Spleen (tissue), 7 donors: ENCODE results near the gene RAD9A.

ENCODE experiments used
- POLR2A ChIP-seq, 3 donors: fragments of 450-650 bp; IDR thresholded peaks; one replicate each; pipeline ENCODE4 v1.5.1; 2017; ENCODE audit warnings: antibody characterized with exemption in 3 of 3, mild to moderate bottlenecking in 1 of 3
- POLR2AphosphoS5 ChIP-seq, 3 donors: sonication (generic); formaldehyde crosslinking; IDR thresholded peaks; one replicate each; pipeline ENCODE4 v1.5.1; 2017; ENCODE audit warnings: antibody characterized with exemption in 3 of 3
- TF ChIP-seq, protein P1 (sequence below), 11 experiments: fragments of 200-600 bp in 7 of 11; fragments of 450-650 bp in 4 of 11; sonication (generic) in 4 of 11; IDR thresholded peaks in 8 of 11; conservative IDR thresholded peaks in 3 of 11; 1 replicate in 7 of 11; 2 replicates in 4 of 11; pipeline versions ENCODE4 v1.4.0 to v1.8.0; 2016 to 2021; ENCODE audit warnings: antibody characterized with exemption in 11 of 11, inconsistent platforms in 4 of 11, mild to moderate bottlenecking in 1 of 11
- donor health status: DM: no; HTN: no; CAD: no; lungs with moderate emphysema.
- donor health status: DM: no; HTN: no; CAD: no.
- donor health status: DM: no; HTN: no; CAD: no.

DNA sequence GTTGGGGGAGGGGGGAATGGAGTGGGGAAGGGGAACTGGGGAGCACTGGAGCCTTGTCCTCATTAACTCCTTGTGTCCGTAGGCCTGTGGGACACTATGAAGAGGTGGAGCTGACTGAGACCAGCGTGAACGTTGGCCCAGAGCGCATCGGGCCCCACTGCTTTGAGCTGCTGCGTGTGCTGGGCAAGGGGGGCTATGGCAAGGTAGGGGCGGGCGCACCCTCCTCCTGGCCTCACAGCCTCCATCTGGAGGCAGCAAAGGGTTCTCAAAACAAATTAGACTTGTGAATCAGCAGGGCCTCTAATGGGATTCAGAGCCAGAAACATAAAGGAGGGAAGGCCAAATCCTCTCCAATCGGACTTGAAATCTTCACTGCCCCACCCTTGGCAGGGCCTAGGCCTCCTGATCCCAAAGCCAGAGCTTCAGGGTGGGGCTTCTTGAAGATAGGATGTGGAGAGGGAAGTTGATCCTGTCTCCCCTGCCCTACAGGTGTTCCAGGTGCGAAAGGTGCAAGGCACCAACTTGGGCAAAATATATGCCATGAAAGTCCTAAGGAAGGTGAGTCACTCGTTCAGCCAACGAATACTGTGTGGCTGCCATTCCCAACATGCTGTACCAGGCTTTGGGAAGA, 37.4 kb downstream of the RAD9A start:
- TF ChIP-seq, protein P1, sequence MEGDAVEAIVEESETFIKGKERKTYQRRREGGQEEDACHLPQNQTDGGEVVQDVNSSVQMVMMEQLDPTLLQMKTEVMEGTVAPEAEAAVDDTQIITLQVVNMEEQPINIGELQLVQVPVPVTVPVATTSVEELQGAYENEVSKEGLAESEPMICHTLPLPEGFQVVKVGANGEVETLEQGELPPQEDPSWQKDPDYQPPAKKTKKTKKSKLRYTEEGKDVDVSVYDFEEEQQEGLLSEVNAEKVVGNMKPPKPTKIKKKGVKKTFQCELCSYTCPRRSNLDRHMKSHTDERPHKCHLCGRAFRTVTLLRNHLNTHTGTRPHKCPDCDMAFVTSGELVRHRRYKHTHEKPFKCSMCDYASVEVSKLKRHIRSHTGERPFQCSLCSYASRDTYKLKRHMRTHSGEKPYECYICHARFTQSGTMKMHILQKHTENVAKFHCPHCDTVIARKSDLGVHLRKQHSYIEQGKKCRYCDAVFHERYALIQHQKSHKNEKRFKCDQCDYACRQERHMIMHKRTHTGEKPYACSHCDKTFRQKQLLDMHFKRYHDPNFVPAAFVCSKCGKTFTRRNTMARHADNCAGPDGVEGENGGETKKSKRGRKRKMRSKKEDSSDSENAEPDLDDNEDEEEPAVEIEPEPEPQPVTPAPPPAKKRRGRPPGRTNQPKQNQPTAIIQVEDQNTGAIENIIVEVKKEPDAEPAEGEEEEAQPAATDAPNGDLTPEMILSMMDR (IDR thresholded peaks at IDR 0.05 in 8 of 11, conservative IDR thresholded peaks at IDR 0.05 in 3 of 11) = no peak
- no peak for TF ChIP-seq POLR2AphosphoS5 (IDR thresholded peaks at IDR 0.05)
- TF ChIP-seq POLR2A (IDR thresholded peaks at IDR 0.05) = no peak
